HT1080 (cell line): ENCODE results near the gene FGD3. TPM values are rescaled to one million over a fixed set of nuclear protein-coding genes. Genes with fewer than 3 reads are reported as not detected.

Experiments used
- DNase-seq: peaks from one replicate; pipeline ENCODE4 v3.0.0-alpha.2; 2015; ENCODE audit warnings: low read depth
- total RNA-seq: library from RNA; depleted of rRNA; stranded (reverse); fragments of >200 nt; shearing (Covaris generic); gene quantifications from 2 replicates; pipeline ENCODE4 v1.2.3, GENCODE V29; 2014

The FGD3 gene
- total RNA-seq, 1 experiment from 2014 or later, result 0.06 TPM

GRCh38 chr9:92954049-92954861 is 6.9 kb downstream of the FGD3 start:
- peak; percentile 91 for DNase-seq

GRCh38 chr9:92954886-92955285 is 7.6 kb downstream of the FGD3 start:
- no peak for DNase-seq

- DNase-seq, result no peak
These were observed 13.4 kb downstream of the FGD3 start for GRCh38 chr9:92960561-92961290.

- peak; percentile 30 for DNase-seq
These were observed 14.4 kb downstream of the FGD3 start for GRCh38 chr9:92961627-92962302.

GRCh38 chr9:92962303-92962649 is 15.0 kb downstream of the FGD3 start:
- DNase-seq, result no peak

- no peak for DNase-seq
These were observed 15.5 kb downstream of the FGD3 start for GRCh38 chr9:92962846-92963245.

- DNase-seq, result no peak
These were observed 16.7 kb downstream of the FGD3 start for GRCh38 chr9:92963831-92964606.

GRCh38 chr9:92964607-92965060 is 17.3 kb downstream of the FGD3 start:
- no peak for DNase-seq

- DNase-seq, result no peak
These were observed 17.9 kb downstream of the FGD3 start for GRCh38 chr9:92965061-92965758.

GRCh38 chr9:92965759-92966517 is 18.6 kb downstream of the FGD3 start:
- no peak for DNase-seq

- no peak for DNase-seq
These were observed 19.1 kb downstream of the FGD3 start for GRCh38 chr9:92966518-92966800.

- DNase-seq, result no peak
These were observed 20.8 kb downstream of the FGD3 start for GRCh38 chr9:92968081-92968480.

GRCh38 chr9:92969516-92970466 is 22.5 kb downstream of the FGD3 start:
- DNase-seq, result no peak

- peak; percentile 51 for DNase-seq
These were observed 23.2 kb downstream of the FGD3 start for GRCh38 chr9:92970467-92970923.

- DNase-seq, result no peak
These were observed 23.8 kb downstream of the FGD3 start for GRCh38 chr9:92971121-92971520.

- DNase-seq, result no peak
These were observed 24.5 kb downstream of the FGD3 start for GRCh38 chr9:92971776-92972175.

GRCh38 chr9:92973700-92974099 is 26.4 kb downstream of the FGD3 start:
- no peak for DNase-seq

GRCh38 chr9:92974161-92974661 is 26.9 kb downstream of the FGD3 start:
- no peak for DNase-seq
